SK-N-SH treated with all-trans-retinoic acid at 6 μM for 48 hours (cell line): Measurements from ENCODE around the gene PRUNE2.

Experiments
- ATAC-seq: fragments of 200-7000 bp; cut with Tn5 transposase; 3 replicates; pipeline ENCODE4 v1.9.1; 2020; ENCODE audit warnings: mild to moderate bottlenecking, moderate library complexity
- ARNTL ChIP-seq: fragments of 450-650 bp; formaldehyde crosslinking; IDR thresholded peaks from 2 replicates; pipeline ENCODE4 v1.5.0; 2020; ENCODE audit warnings: low read depth, mild to moderate bottlenecking, moderate library complexity, borderline replicate concordance
- BACH2 ChIP-seq: fragments of 250-450 bp; sonication (Bioruptor Pico); IDR thresholded peaks from 2 replicates; pipeline ENCODE4 v1.9.0; 2021; ENCODE audit warnings: mild to moderate bottlenecking, borderline replicate concordance
- CREB5 ChIP-seq: fragments of 250-450 bp; sonication (Bioruptor Pico); IDR thresholded peaks from 2 replicates; pipeline ENCODE4 v1.5.1; 2020; ENCODE audit warnings: low read depth, mild to moderate bottlenecking, moderate library complexity
- CSDC2 ChIP-seq: fragments of 250-450 bp; sonication (Bioruptor Pico); IDR thresholded peaks from 2 replicates; pipeline ENCODE4 v1.5.0; 2020; ENCODE audit warnings: mild to moderate bottlenecking, moderate library complexity
- ESRRG ChIP-seq: fragments of 250-450 bp; sonication (Bioruptor Pico); IDR thresholded peaks from 2 replicates; pipeline ENCODE4 v1.6.1; 2021; ENCODE audit warnings: mild to moderate bottlenecking
- GLIS3 ChIP-seq: fragments of 250-450 bp; sonication (Bioruptor Pico); IDR thresholded peaks from 2 replicates; pipeline ENCODE4 v1.5.0; 2020; ENCODE audit warnings: mild to moderate bottlenecking, moderate library complexity
- ISL1 ChIP-seq: fragments of 250-450 bp; sonication (Bioruptor Pico); IDR thresholded peaks from 2 replicates; pipeline ENCODE4 v2.1.2; 2022; ENCODE audit warnings: mild to moderate bottlenecking, moderate library complexity
- OSR1 ChIP-seq: fragments of 250-450 bp; sonication (Bioruptor Pico); IDR thresholded peaks from 2 replicates; pipeline ENCODE4 v1.8.0; 2022; ENCODE audit warnings: moderate library complexity, mild to moderate bottlenecking, inconsistent platforms
- PATZ1 ChIP-seq: fragments of 250-450 bp; sonication (Bioruptor Pico); IDR thresholded peaks from 2 replicates; pipeline ENCODE4 v1.8.0; 2020; ENCODE audit warnings: mild to moderate bottlenecking, moderate library complexity, borderline replicate concordance
- POU6F1 ChIP-seq: fragments of 250-450 bp; sonication (Bioruptor Pico); IDR thresholded peaks from 2 replicates; pipeline ENCODE4 v1.8.0; 2021; ENCODE audit warnings: low read depth, mild to moderate bottlenecking, moderate library complexity, borderline replicate concordance
- PPARA ChIP-seq: fragments of 250-450 bp; sonication (Bioruptor Pico); IDR thresholded peaks from 2 replicates; pipeline ENCODE4 v1.5.0; 2020; ENCODE audit warnings: mild to moderate bottlenecking, borderline replicate concordance
- SNAI2 ChIP-seq: fragments of 250-450 bp; sonication (Bioruptor Pico); IDR thresholded peaks from 2 replicates; pipeline ENCODE4 v1.5.0; 2020; ENCODE audit warnings: mild to moderate bottlenecking, moderate library complexity
- TCF4 ChIP-seq: fragments of 250-450 bp; sonication (Bioruptor Pico); IDR thresholded peaks from 2 replicates; pipeline ENCODE4 v1.8.0; 2021; ENCODE audit warnings: mild to moderate bottlenecking, moderate library complexity, borderline replicate concordance
- TSHZ2 ChIP-seq: fragments of 250-450 bp; sonication (Bioruptor Pico); IDR thresholded peaks from 2 replicates; pipeline ENCODE4 v1.5.0; 2020; ENCODE audit warnings: mild to moderate bottlenecking, moderate library complexity
- ZFP3 ChIP-seq: fragments of 250-450 bp; sonication (Bioruptor Pico); IDR thresholded peaks from 2 replicates; pipeline ENCODE4 v1.5.0; 2020; ENCODE audit warnings: mild to moderate bottlenecking, moderate library complexity
- ZFP30 ChIP-seq: fragments of 450-650 bp; formaldehyde crosslinking; IDR thresholded peaks from 2 replicates; pipeline ENCODE4 v1.5.0; 2022; ENCODE audit warnings: mild to moderate bottlenecking, moderate library complexity
- ZNF565 ChIP-seq: fragments of 450-650 bp; formaldehyde crosslinking; conservative IDR thresholded peaks from 2 replicates; pipeline ENCODE4 v1.5.0; 2020; ENCODE audit warnings: low read depth, mild to moderate bottlenecking, moderate library complexity
- ZNF70 ChIP-seq: fragments of 450-650 bp; formaldehyde crosslinking; IDR thresholded peaks from 2 replicates; pipeline ENCODE4 v1.5.0; 2020; ENCODE audit warnings: mild to moderate bottlenecking, moderate library complexity

Gene PRUNE2

GRCh38 chr9:76688471-76689238, 217.3 kb downstream of the PRUNE2 start (continued):
- TF ChIP-seq TSHZ2 (CRISPR knock-in tag) (no peak), ZFP3 (no peak)

DNA sequence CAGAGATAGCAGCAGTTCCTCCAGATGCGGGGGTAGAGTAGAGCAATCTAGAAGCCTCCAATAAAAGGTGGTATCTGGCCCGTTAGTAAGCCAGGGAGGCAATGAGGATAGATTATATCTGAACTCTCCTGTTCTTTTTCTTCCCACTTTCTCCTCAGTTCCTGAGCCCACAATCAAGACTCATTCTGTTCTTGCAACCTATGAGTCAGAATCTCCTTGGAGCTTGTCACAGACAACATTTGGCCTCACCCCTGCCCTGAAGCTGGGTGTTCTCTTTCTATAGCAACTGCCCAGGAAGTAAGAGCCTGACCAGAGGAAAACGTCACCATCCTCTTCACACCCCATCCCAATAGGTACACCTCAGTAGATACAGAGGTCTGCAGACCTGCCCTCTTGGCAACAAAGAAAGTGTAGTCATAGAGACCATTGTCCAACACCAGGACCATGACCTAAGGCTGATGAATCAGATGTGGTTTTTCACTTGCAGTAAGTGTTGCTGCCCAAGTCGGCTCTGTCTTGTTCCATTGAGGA, 218.0 kb downstream of the PRUNE2 start:
- peak; percentile 75 for ATAC-seq
- TF ChIP-seq ZNF565 (CRISPR knock-in tag) (no peak), ZFP3 (no peak), ISL1 (CRISPR knock-in tag) (no peak), ZFP30 (CRISPR knock-in tag) (no peak), OSR1 (CRISPR knock-in tag) (no peak), SNAI2 (CRISPR knock-in tag) (no peak), CREB5 (no peak), ESRRG (CRISPR knock-in tag) (no peak), ZNF70 (CRISPR knock-in tag) (no peak), POU6F1 (CRISPR knock-in tag) (no peak), PATZ1 (CRISPR knock-in tag) (no peak)

DNA sequence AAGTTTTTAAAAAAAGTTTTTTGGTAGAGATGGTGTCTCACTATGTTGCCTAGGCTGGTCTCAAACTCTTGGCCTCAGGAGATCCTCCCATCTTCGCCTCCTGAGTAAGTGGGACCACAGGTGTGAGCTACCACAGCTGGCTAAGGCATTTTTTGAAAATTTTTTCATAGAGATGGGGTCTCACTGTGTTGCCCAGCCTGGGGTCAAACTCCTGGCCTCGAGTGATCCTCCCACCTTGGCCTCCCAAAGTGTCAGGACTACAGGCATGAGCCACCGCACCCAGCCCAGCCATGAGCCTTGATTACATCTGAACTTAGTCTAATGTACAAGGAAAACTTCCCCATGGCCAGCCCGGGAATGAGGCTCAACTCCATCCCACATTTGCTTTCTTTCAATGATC, 219.2 kb downstream of the PRUNE2 start:
- ATAC-seq, result no peak
- TF ChIP-seq TCF4, result no peak
- no peak for TF ChIP-seq ZNF70 (CRISPR knock-in tag)
- no peak for TF ChIP-seq ZFP3
- no peak for TF ChIP-seq CSDC2
- TF ChIP-seq ARNTL, result no peak
- TF ChIP-seq BACH2 (CRISPR knock-in tag), result no peak
- TF ChIP-seq PPARA (CRISPR knock-in tag), result no peak
- no peak for TF ChIP-seq CREB5
- TF ChIP-seq PATZ1 (CRISPR knock-in tag), result no peak
- TF ChIP-seq SNAI2 (CRISPR knock-in tag), result no peak
- TF ChIP-seq TSHZ2 (CRISPR knock-in tag), result no peak
- TF ChIP-seq GLIS3, result no peak
